ENCODE results near the gene STPG1.

Gene STPG1

GRCh38 chr1:24386931-24387330 lies 26.7 kb downstream of the STPG1 start:
- TF ChIP-seq CTCF (IDR thresholded peaks at IDR 0.05; ENCODE audit: low read depth, low read length): no peak
- no peak overlapping the region for H3K4me3 ChIP-seq (ENCODE audit: low read depth, low read length)

GRCh38 chr1:24386241-24386640 lies 27.3 kb downstream of the STPG1 start:
- H3K4me3 ChIP-seq (ENCODE audit: low read depth, low read length): no peak overlapping the region
- no peak for TF ChIP-seq CTCF (IDR thresholded peaks at IDR 0.05; ENCODE audit: low read depth, low read length)

- TF ChIP-seq CTCF (IDR thresholded peaks at IDR 0.05; ENCODE audit: low read depth, low read length): peak; percentile 59
Measured at GRCh38 chr1:24385160-24385940, 28.2 kb downstream of the STPG1 start.

GRCh38 chr1:24384251-24385090 lies 29.1 kb downstream of the STPG1 start:
- TF ChIP-seq CTCF (IDR thresholded peaks at IDR 0.05; ENCODE audit: low read depth, low read length): no peak
- H3K4me3 ChIP-seq (ENCODE audit: low read depth, low read length): no peak overlapping the region

More at GRCh38 chr1:24385160-24385940, 28.2 kb downstream of the STPG1 start:
- H3K4me3 ChIP-seq (ENCODE audit: low read depth, low read length): no peak overlapping the region

GRCh38 chr1:24383381-24383940 lies 30.1 kb downstream of the STPG1 start:
- H3K4me3 ChIP-seq (ENCODE audit: low read depth, low read length): no peak overlapping the region
- TF ChIP-seq CTCF (IDR thresholded peaks at IDR 0.05; ENCODE audit: low read depth, low read length): no peak

- TF ChIP-seq CTCF (IDR thresholded peaks at IDR 0.05; ENCODE audit: low read depth, low read length): no peak
- no peak overlapping the region for H3K4me3 ChIP-seq (ENCODE audit: low read depth, low read length)
Measured at GRCh38 chr1:24382165-24382577, 31.4 kb downstream of the STPG1 start.

Data from WI38 (cell line).